ENCODE results near the gene ADRA1B. TPM values are rescaled to one million over a fixed set of nuclear protein-coding genes. Genes with fewer than 3 reads are reported as not detected.

The ADRA1B gene
- total RNA-seq, 2 donors from 2014 or later: 0.60 to 0.68 TPM

- peaks cover 4% of the 10 kb centered on the region for H3K4me1 ChIP-seq (ENCODE audit: control insufficient read depth, insufficient read depth, low read length)
- Mint-ChIP-seq H3K27ac (no peak overlapping the region), H3K4me1 (peaks cover 11% of the 10 kb centered on the region), H3K27me3 (ENCODE audit: insufficient read depth) (peaks cover 17% of the 10 kb centered on the region), H3K4me3 (no peak overlapping the region), H3K9me3 (no peaks in the 10 kb centered on the region), H3K36me3 (ENCODE audit: low read depth) (no peaks in the 10 kb centered on the region)
- H3K27me3 ChIP-seq (ENCODE audit: control insufficient read depth, insufficient read depth, low read length, poor library complexity, severe bottlenecking): peaks cover 35% of the 10 kb centered on the region
- no peaks in the 10 kb centered on the region for H3K36me3 ChIP-seq (ENCODE audit: control insufficient read depth, insufficient read depth, low read length)
- DNase-seq: no peak
- H3K4me3 ChIP-seq (ENCODE audit: low read length): no peak overlapping the region
- WGBS, 2 experiments (ENCODE audit: insufficient coverage in 1 of 2, insufficient read length in 1 of 2): 92% methylated on average over 4 to 7 of the region's 7 CpGs
- no peak for TF ChIP-seq CTCF (conservative IDR thresholded peaks at IDR 0.05)
- no peak overlapping the region for H3K27ac ChIP-seq (ENCODE audit: low read depth, low read length)
- no peaks in the 10 kb centered on the region for H3K9me3 ChIP-seq (ENCODE audit: control insufficient read depth, low read length)
- H3K9ac ChIP-seq (ENCODE audit: extremely low read depth, low read length, poor library complexity, severe bottlenecking): no peak overlapping the region
Measured at GRCh38 chr5:159923008-159923407, 6.7 kb downstream of the ADRA1B start.

GRCh38 chr5:159928122-159928909 lies 12.0 kb downstream of the ADRA1B start:
- H3K9ac ChIP-seq (ENCODE audit: extremely low read depth, low read length, poor library complexity, severe bottlenecking): no peak overlapping the region
- peaks cover 17% of the 10 kb centered on the region for H3K27me3 ChIP-seq (ENCODE audit: control insufficient read depth, insufficient read depth, low read length, poor library complexity, severe bottlenecking)
- 83 to 88% methylated on average over 9 to 12 of the region's 12 CpGs for WGBS, 2 experiments (ENCODE audit: insufficient coverage in 1 of 2, insufficient read length in 1 of 2)
- no peak for DNase-seq
- peaks cover 3% of the 10 kb centered on the region for H3K9me3 Mint-ChIP-seq
- no peak overlapping the region for H3K27ac Mint-ChIP-seq
- peaks cover 3% of the 10 kb centered on the region for H3K4me1 ChIP-seq (ENCODE audit: control insufficient read depth, insufficient read depth, low read length)
- no peaks in the 10 kb centered on the region for H3K36me3 ChIP-seq (ENCODE audit: control insufficient read depth, insufficient read depth, low read length)
- H3K27ac ChIP-seq (ENCODE audit: low read depth, low read length): no peak overlapping the region
- peaks cover 3% of the 10 kb centered on the region for H3K4me1 Mint-ChIP-seq
- H3K9me3 ChIP-seq (ENCODE audit: control insufficient read depth, low read length): no peaks in the 10 kb centered on the region
- peaks cover 4% of the 10 kb centered on the region for H3K27me3 Mint-ChIP-seq (ENCODE audit: insufficient read depth)
- no peaks in the 10 kb centered on the region for H3K36me3 Mint-ChIP-seq (ENCODE audit: low read depth)
- no peak overlapping the region for H3K4me3 ChIP-seq (ENCODE audit: low read length)
- no peak overlapping the region for H3K4me3 Mint-ChIP-seq
- no peak for TF ChIP-seq CTCF (conservative IDR thresholded peaks at IDR 0.05)

GRCh38 chr5:159929176-159929575 lies 12.9 kb downstream of the ADRA1B start:
- Mint-ChIP-seq H3K27me3 (ENCODE audit: insufficient read depth) (peaks cover 4% of the 10 kb centered on the region), H3K4me1 (peaks cover 12% of the 10 kb centered on the region), H3K4me3 (no peak overlapping the region), H3K9me3 (peaks cover 3% of the 10 kb centered on the region), H3K36me3 (ENCODE audit: low read depth) (no peaks in the 10 kb centered on the region), H3K27ac (no peak overlapping the region)
- Histone ChIP-seq H3K27ac (ENCODE audit: low read depth, low read length) (no peak overlapping the region), H3K36me3 (ENCODE audit: control insufficient read depth, insufficient read depth, low read length) (no peaks in the 10 kb centered on the region), H3K27me3 (ENCODE audit: control insufficient read depth, insufficient read depth, low read length, poor library complexity, severe bottlenecking) (peaks cover 8% of the 10 kb centered on the region), H3K9me3 (ENCODE audit: control insufficient read depth, low read length) (no peaks in the 10 kb centered on the region), H3K4me1 (ENCODE audit: control insufficient read depth, insufficient read depth, low read length) (peaks cover 3% of the 10 kb centered on the region), H3K4me3 (ENCODE audit: low read length) (no peak overlapping the region), H3K9ac (ENCODE audit: extremely low read depth, low read length, poor library complexity, severe bottlenecking) (no peak overlapping the region)
- no peak for DNase-seq
- 100% methylated on average over 1 of the region's 1 CpG; no CpG with 5 or more reads in 1 of the 2 experiments for WGBS, 2 experiments (ENCODE audit: insufficient coverage in 1 of 2, insufficient read length in 1 of 2)
- TF ChIP-seq CTCF (conservative IDR thresholded peaks at IDR 0.05): no peak
